ENCODE data around the gene PGPEP1.

PGPEP1 gene

DNA sequence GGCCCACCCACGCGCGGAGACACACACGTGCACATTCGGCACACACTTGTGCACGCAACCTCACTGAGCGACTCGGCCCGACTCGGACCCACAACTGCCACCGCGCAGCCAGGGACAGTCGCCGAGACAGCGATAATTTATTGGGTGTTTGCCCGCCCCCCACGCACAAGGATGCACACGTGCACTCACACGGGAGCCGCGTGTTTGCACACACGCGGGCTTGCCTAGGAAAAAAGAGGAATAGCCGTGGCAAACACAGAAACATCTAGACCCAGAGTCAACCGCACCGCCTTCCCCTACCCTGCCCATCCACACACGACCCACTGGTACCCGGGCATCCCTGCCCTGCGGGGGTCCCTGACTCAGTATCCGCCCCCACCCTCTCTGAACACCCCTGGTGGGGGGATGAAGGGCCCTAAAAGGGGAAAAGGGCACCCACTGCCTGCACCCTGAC lies 77.7 kb downstream of the PGPEP1 start:
- in situ Hi-C loops (cut with MboI; ENCODE audit: low pct_unique_long_range_greater_than_20kb, low sequenced_read_pairs, unreplicated experiment), result no loop called here
- DNase-seq (ENCODE audit: low spot score), result no peak

DNA sequence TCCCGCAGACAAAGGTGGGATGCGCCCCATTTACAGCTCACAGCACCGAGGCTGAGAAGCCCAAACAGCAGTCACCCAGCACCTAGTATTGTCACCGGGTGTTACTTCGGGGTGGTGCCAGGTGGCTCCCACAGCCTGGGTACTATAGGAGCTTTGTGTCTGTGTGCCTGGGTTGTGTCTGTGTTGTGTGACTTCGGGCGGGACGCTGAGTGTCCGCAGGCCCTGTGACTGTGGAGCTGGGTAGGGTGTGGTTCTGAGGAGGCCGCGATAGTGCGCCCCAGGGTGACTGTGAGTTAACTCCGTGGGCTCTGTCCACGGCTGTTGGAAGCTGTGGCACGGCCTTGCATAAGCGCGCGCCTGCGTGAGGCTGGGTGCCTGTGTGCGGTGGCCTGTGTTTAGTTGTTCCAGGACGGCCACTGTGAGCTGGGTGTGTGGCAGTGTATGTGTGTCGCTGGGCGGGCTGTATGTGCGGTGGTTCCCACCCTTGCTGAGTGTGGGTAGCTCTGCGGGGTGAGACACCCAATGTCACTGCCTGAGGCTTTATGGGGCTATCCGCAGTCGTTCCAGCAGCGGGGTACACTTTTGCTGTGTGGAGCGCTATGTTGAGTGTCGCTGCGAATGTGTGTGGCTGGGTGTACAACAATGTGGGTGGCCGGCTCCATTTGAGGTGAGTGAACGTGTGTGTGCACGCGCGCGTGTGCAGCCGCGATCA lies 78.2 kb downstream of the PGPEP1 start:
- TF ChIP-seq, protein P1, sequence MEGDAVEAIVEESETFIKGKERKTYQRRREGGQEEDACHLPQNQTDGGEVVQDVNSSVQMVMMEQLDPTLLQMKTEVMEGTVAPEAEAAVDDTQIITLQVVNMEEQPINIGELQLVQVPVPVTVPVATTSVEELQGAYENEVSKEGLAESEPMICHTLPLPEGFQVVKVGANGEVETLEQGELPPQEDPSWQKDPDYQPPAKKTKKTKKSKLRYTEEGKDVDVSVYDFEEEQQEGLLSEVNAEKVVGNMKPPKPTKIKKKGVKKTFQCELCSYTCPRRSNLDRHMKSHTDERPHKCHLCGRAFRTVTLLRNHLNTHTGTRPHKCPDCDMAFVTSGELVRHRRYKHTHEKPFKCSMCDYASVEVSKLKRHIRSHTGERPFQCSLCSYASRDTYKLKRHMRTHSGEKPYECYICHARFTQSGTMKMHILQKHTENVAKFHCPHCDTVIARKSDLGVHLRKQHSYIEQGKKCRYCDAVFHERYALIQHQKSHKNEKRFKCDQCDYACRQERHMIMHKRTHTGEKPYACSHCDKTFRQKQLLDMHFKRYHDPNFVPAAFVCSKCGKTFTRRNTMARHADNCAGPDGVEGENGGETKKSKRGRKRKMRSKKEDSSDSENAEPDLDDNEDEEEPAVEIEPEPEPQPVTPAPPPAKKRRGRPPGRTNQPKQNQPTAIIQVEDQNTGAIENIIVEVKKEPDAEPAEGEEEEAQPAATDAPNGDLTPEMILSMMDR (IDR thresholded peaks at IDR 0.05; ENCODE audit: extremely low read depth, insufficient read depth, missing control alignments), result no peak
- in situ Hi-C loops (cut with MboI; ENCODE audit: low pct_unique_long_range_greater_than_20kb, low sequenced_read_pairs, unreplicated experiment), result no loop called here
- no peak for DNase-seq (ENCODE audit: low spot score)

More for the DNA sequence above, 77.7 kb downstream of the PGPEP1 start:
- TF ChIP-seq, protein P1 (IDR thresholded peaks at IDR 0.05; ENCODE audit: extremely low read depth, insufficient read depth, missing control alignments), result no peak

DNA sequence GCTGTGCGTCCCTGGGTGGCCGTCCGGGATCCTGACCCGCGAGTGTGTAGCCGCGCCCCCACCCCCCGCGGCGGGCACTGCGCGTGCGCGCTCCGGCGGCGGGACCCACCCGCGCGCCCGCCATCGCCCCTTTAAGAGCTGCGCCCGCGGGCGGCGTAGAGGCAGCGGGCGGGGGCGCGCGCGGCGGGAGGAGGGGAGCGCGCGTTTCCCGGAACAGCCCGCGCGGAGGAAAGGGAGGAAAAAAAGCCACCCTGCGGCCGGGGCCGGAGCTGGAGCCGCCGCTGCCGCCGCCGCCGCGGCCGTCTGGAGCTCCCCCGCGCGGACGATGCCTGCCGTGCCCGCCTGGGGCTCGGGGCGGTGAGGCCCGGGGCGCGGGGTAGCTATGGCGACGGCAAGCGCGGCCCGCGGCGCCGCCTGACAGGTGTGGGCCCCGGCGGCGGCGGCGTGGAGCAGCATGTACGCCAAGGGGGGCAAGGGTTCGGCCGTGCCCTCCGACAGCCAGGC lies 78.8 kb downstream of the PGPEP1 start, which contains the start of gene SSBP4:
Gene SSBP4 (plus strand): TSS at position 204 of the 504 bp plus-strand sequence. CDS start 251 bp downstream, at position 455.
- DNase-seq (ENCODE audit: low spot score), result peak; percentile 97
- in situ Hi-C loops (cut with MboI; ENCODE audit: low pct_unique_long_range_greater_than_20kb, low sequenced_read_pairs, unreplicated experiment), result no loop called here
- TF ChIP-seq, protein P1 (IDR thresholded peaks at IDR 0.05; ENCODE audit: extremely low read depth, insufficient read depth, missing control alignments), result peak; percentile 45
